ENCODE measurements around the gene TMEM202. TPM values are rescaled to one million over a fixed set of nuclear protein-coding genes. Genes with fewer than 3 reads are reported as not detected.

The TMEM202 gene
- total RNA-seq, 1 donor from 2014 or later: not detected

DNA sequence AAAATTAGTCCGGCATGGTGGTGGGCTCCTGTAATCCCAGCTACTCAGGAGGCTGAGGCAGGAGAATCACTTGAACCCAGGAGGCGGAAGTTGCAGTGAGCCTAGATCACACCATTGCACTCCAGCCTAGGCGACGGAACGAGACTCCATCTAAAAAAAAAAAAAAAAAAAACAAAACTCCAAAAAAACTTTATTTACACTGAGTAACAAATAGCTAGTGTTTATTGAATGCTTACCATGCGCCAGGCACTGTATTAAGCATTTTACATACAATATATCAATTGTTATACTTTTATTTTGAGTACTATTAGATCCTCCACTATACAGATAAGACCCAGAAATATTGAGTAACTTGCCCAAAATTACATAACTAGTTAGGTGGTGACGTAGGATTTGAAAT is 58.6 kb downstream of the TMEM202 start:
- DNase-seq (ENCODE audit: low spot score): no peak
- no peak for ATAC-seq
- intact Hi-C loops (cut with DNase I): no loop called here

Other genes starting within 250 kb of the TMEM202 start
- gene GRAMD2A, start 200.5 kb upstream of the TMEM202 start, total RNA-seq: 6.7 TPM
- gene PKM, start 167.1 kb upstream of the TMEM202 start, total RNA-seq: 385 TPM
- 113 TPM for gene PARP6, start 125.8 kb upstream of the TMEM202 start, total RNA-seq
- gene CELF6, start 78.1 kb upstream of the TMEM202 start, total RNA-seq: 3.3 TPM
- 102 TPM for gene HEXA, start 22.3 kb upstream of the TMEM202 start, total RNA-seq
- gene ARIH1, start 76.0 kb downstream of the TMEM202 start, total RNA-seq: 175 TPM